ENCODE results near the gene GTF3C5.
"Not testable (repeated sequence)": the region's sequence is repeated elsewhere in the genome, so short reads cannot be mapped to it uniquely, and the experiment has no call there.

- TF ChIP-seq, protein P1, sequence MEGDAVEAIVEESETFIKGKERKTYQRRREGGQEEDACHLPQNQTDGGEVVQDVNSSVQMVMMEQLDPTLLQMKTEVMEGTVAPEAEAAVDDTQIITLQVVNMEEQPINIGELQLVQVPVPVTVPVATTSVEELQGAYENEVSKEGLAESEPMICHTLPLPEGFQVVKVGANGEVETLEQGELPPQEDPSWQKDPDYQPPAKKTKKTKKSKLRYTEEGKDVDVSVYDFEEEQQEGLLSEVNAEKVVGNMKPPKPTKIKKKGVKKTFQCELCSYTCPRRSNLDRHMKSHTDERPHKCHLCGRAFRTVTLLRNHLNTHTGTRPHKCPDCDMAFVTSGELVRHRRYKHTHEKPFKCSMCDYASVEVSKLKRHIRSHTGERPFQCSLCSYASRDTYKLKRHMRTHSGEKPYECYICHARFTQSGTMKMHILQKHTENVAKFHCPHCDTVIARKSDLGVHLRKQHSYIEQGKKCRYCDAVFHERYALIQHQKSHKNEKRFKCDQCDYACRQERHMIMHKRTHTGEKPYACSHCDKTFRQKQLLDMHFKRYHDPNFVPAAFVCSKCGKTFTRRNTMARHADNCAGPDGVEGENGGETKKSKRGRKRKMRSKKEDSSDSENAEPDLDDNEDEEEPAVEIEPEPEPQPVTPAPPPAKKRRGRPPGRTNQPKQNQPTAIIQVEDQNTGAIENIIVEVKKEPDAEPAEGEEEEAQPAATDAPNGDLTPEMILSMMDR (conservative IDR thresholded peaks at IDR 0.05 in 1 of 2, IDR thresholded peaks at IDR 0.05 in 1 of 2; ENCODE audit: low read depth in 1 of 2, low read length in 2 of 2), result not testable (repeated sequence)
- not testable (repeated sequence) for TF ChIP-seq EZH2 (IDR thresholded peaks at IDR 0.05; ENCODE audit: low read length, missing control alignments)
These were observed 52.9 kb downstream of the GTF3C5 start for GRCh38 chr9:133083688-133084087.
